Ascending aorta (tissue), 2 donors: ENCODE data around the gene CYSTM1. TPM values are rescaled to one million over a fixed set of nuclear protein-coding genes. Genes with fewer than 3 reads are reported as not detected.
"Not testable (repeated sequence)": the region's sequence is repeated elsewhere in the genome, so short reads cannot be mapped to it uniquely, and the experiment has no call there.

Experiments used
- DNase-seq, 2 donors: peaks; one replicate each; pipeline ENCODE4 v3.0.0-alpha.2; 2019; ENCODE audit warnings: low spot score in 2 of 2
- H3K27ac ChIP-seq, 2 donors: fragments of 200-600 bp; sonication (generic); one replicate each; pipeline ENCODE4 v1.5.1; 2016 to 2017; ENCODE audit warnings: mild to moderate bottlenecking in 1 of 2
- H3K27me3 ChIP-seq: fragments of 200-600 bp; sonication (generic); one replicate; pipeline ENCODE4 v1.5.1; 2017
- H3K36me3 ChIP-seq, 2 donors: fragments of 200-600 bp; sonication (generic); one replicate each; pipeline ENCODE4 v1.5.1; 2016
- H3K4me1 ChIP-seq, 2 donors: fragments of 200-600 bp; sonication (generic); one replicate each; pipeline ENCODE4 v1.5.1; 2016 to 2017; ENCODE audit warnings: mild to moderate bottlenecking in 1 of 2
- H3K4me3 ChIP-seq, 2 donors: fragments of 200-600 bp; sonication (generic); one replicate each; pipeline ENCODE4 v1.5.1; 2016 to 2017; ENCODE audit warnings: mild to moderate bottlenecking in 1 of 2
- H3K9me3 ChIP-seq, 2 donors: fragments of 200-600 bp; sonication (generic); one replicate each; pipeline ENCODE4 v1.5.1; 2016
- intact Hi-C: fragments of 100-400 bp; cut with DNase I; formaldehyde crosslinking; loops from one replicate; pipeline ENCODE4 v1.15.1; 2023
- total RNA-seq: library from RNA; depleted of rRNA; stranded (reverse); fragments of >200 nt; gene quantifications from one replicate; pipeline ENCODE4 v1.1.0, GENCODE V29; 2016
- TF ChIP-seq, protein P1 (sequence below), 3 experiments: fragments of 200-600 bp in 2 of 3; fragments of 450-650 bp in 1 of 3; sonication (generic) in 2 of 3; IDR thresholded peaks; one replicate each; pipeline ENCODE4 v1.5.1; 2016 to 2019; ENCODE audit warnings: antibody characterized with exemption in 3 of 3, mild to moderate bottlenecking in 1 of 3, moderate library complexity in 1 of 3

The CYSTM1 gene
- total RNA-seq, 1 donor from 2014 or later = 66.3 TPM

DNA sequence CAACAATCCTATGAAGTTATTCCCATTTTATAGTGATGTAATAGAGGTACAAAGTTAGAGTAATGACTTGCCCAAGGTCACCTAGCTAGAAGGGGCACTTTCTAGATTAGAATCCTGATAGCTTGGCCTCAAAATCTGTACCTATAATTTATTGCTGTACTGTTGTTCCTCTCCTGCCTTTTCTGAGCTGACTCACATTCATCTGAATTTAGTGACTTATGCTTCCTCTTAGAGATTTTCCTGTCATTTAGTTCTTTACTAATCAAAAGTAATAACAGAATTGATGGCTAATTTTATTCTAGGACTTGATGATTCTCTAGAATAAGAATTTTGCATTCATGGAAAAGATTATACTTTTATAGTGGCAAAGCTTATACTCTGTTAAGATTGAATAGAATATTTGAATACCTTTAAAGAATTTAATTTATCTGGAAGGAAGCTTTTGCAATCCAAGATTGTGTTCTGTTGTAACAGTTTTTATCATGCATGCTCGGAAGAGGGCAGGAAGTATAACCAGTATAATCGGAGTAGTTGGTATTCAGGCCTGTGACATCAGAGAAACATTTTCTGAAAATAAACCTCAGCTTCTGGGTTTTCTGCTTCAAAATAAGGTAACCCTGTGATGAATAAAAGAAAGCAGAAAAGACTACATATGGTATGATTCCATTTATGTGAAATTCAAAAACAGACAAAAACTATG lies 21.3 kb downstream of the CYSTM1 start:
- no peaks in the 10 kb centered on the region for H3K27me3 ChIP-seq
- no peak for DNase-seq
- H3K4me1 ChIP-seq = no peaks in the 10 kb centered on the region
- H3K4me3 ChIP-seq = no peak overlapping the region
- TF ChIP-seq, protein P1, sequence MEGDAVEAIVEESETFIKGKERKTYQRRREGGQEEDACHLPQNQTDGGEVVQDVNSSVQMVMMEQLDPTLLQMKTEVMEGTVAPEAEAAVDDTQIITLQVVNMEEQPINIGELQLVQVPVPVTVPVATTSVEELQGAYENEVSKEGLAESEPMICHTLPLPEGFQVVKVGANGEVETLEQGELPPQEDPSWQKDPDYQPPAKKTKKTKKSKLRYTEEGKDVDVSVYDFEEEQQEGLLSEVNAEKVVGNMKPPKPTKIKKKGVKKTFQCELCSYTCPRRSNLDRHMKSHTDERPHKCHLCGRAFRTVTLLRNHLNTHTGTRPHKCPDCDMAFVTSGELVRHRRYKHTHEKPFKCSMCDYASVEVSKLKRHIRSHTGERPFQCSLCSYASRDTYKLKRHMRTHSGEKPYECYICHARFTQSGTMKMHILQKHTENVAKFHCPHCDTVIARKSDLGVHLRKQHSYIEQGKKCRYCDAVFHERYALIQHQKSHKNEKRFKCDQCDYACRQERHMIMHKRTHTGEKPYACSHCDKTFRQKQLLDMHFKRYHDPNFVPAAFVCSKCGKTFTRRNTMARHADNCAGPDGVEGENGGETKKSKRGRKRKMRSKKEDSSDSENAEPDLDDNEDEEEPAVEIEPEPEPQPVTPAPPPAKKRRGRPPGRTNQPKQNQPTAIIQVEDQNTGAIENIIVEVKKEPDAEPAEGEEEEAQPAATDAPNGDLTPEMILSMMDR (IDR thresholded peaks at IDR 0.05) = no peak
- peaks cover 0 to 2% of the 10 kb centered on the region in 2 donors for H3K36me3 ChIP-seq
- intact Hi-C loops = no loop called here
- H3K27ac ChIP-seq = no peak overlapping the region
- no peaks in the 10 kb centered on the region for H3K9me3 ChIP-seq

- Histone ChIP-seq H3K4me1 (no peaks in the 10 kb centered on the region), H3K27ac (no peak overlapping the region), H3K9me3 (no peaks in the 10 kb centered on the region), H3K27me3 (no peaks in the 10 kb centered on the region), H3K36me3 (peaks cover 0 to 2% of the 10 kb centered on the region in 2 donors), H3K4me3 (no peak overlapping the region)
- DNase-seq = no peak
- intact Hi-C loops = no loop called here
- TF ChIP-seq, protein P1 (IDR thresholded peaks at IDR 0.05) = no peak
These were observed 22.0 kb downstream of the CYSTM1 start for GRCh38 chr5:140197023-140197422.

- DNase-seq, H3K9me3 ChIP-seq: not testable (repeated sequence)
These were observed 23.9 kb downstream of the CYSTM1 start for GRCh38 chr5:140198915-140199314.

DNA sequence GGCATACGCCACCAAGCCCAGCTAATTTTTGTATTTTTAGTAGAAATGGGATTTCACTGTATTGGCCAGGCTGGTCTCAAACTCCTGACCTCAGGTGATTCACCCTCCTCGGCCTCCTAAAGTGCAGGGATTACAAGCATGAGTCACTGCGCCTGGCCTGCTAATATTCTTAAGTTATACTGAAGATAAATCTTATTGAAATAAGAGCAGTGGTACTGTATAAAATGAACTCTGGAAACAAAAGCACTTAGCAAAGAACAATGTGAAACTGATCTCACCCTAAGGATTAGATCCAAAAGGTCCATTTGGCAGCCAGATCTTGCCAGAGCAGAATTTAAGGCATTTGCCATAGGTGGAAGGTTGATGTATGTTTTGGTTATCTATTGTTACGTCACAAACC lies 27.1 kb downstream of the CYSTM1 start:
- TF ChIP-seq, protein P1 (IDR thresholded peaks at IDR 0.05) = no peak
- no peak overlapping the region for H3K27ac ChIP-seq
- intact Hi-C loops = no loop called here

More at GRCh38 chr5:140198915-140199314, 23.9 kb downstream of the CYSTM1 start:
- H3K4me1 ChIP-seq, intact Hi-C loops, H3K27me3 ChIP-seq, H3K4me3 ChIP-seq, H3K27ac ChIP-seq, H3K36me3 ChIP-seq: not testable (repeated sequence)

GRCh38 chr5:140202610-140203009 lies 27.6 kb downstream of the CYSTM1 start:
- TF ChIP-seq, protein P1 (IDR thresholded peaks at IDR 0.05) = no peak
- no peak overlapping the region for H3K4me3 ChIP-seq
- H3K27me3 ChIP-seq = no peaks in the 10 kb centered on the region
- intact Hi-C loops = no loop called here
- no peak for DNase-seq
- H3K4me1 ChIP-seq = no peaks in the 10 kb centered on the region
- H3K9me3 ChIP-seq = no peaks in the 10 kb centered on the region
- H3K27ac ChIP-seq = no peak overlapping the region
- no peaks in the 10 kb centered on the region for H3K36me3 ChIP-seq

More for the DNA sequence above, 27.1 kb downstream of the CYSTM1 start:
- no peak for DNase-seq
- no peaks in the 10 kb centered on the region for H3K27me3 ChIP-seq
- no peaks in the 10 kb centered on the region for H3K9me3 ChIP-seq
- no peaks in the 10 kb centered on the region for H3K36me3 ChIP-seq
- H3K4me1 ChIP-seq = no peaks in the 10 kb centered on the region
- H3K4me3 ChIP-seq = no peak overlapping the region

- Histone ChIP-seq H3K9me3 (no peaks in the 10 kb centered on the region), H3K4me1 (no peaks in the 10 kb centered on the region), H3K27ac (no peak overlapping the region), H3K36me3 (no peaks in the 10 kb centered on the region), H3K4me3 (no peak overlapping the region), H3K27me3 (no peaks in the 10 kb centered on the region)
- no peak for DNase-seq
- intact Hi-C loops = no loop called here
- TF ChIP-seq, protein P1 (IDR thresholded peaks at IDR 0.05) = no peak
These were observed 30.2 kb downstream of the CYSTM1 start for GRCh38 chr5:140205216-140205615.
